Liver (tissue), 9 donors: ENCODE results near the gene SLC12A8. TPM values are rescaled to one million over a fixed set of nuclear protein-coding genes. Genes with fewer than 3 reads are reported as not detected.

Experiments
- DNase-seq: peaks from one replicate; pipeline ENCODE4 v3.0.0-alpha.2; 2017; ENCODE audit warnings: low spot score
- H3K27ac ChIP-seq, 2 donors: one replicate each; pipeline ENCODE4 v1.7.0; 2013; ENCODE audit warnings: inconsistent platforms in 2 of 2, low read length in 2 of 2, control low read depth in 1 of 2, low read depth in 1 of 2, mild to moderate bottlenecking in 1 of 2
- H3K27me3 ChIP-seq, 4 donors: one replicate each; pipeline versions ENCODE4 v1.6.1 to v1.7.0; 2013; ENCODE audit warnings: low read length in 3 of 4, inconsistent platforms in 1 of 4, mild to moderate bottlenecking in 1 of 4, moderate library complexity in 1 of 4; ENCODE audit not compliant: control insufficient read depth in 4 of 4, insufficient read depth in 4 of 4
- H3K36me3 ChIP-seq, 4 donors: one replicate each; pipeline versions ENCODE4 v1.6.1 to v1.7.0; 2013; ENCODE audit warnings: low read length in 3 of 4, mild to moderate bottlenecking in 3 of 4, low read depth in 1 of 4, moderate library complexity in 1 of 4; ENCODE audit not compliant: control insufficient read depth in 4 of 4, insufficient read depth in 3 of 4
- H3K4me1 ChIP-seq, 4 donors: one replicate each; pipeline versions ENCODE4 v1.6.1 to v1.7.0; 2013; ENCODE audit warnings: low read length in 3 of 4, mild to moderate bottlenecking in 3 of 4, moderate library complexity in 1 of 4; ENCODE audit not compliant: control insufficient read depth in 4 of 4, insufficient read depth in 4 of 4
- H3K4me3 ChIP-seq, 3 donors: one replicate each; pipeline versions ENCODE4 v1.6.1 to v1.7.0; 2013; ENCODE audit warnings: low read length in 3 of 3, control low read depth in 1 of 3, low read depth in 1 of 3, mild to moderate bottlenecking in 1 of 3
- H3K9ac ChIP-seq, 2 donors: one replicate each; pipeline ENCODE4 v1.7.0; 2013; ENCODE audit warnings: low read length in 2 of 2, mild to moderate bottlenecking in 2 of 2, moderate library complexity in 2 of 2, control low read depth in 1 of 2, low read depth in 1 of 2
- H3K9me3 ChIP-seq, 4 donors: one replicate each; pipeline versions ENCODE4 v1.6.1 to v1.7.0; 2013; ENCODE audit warnings: low read length in 3 of 4; ENCODE audit not compliant: control insufficient read depth in 4 of 4
- EGR1 ChIP-seq, 2 donors: IDR thresholded peaks; 2 replicates each; pipeline ENCODE4 v1.6.1; 2016 to 2018; ENCODE audit warnings: antibody characterized with exemption in 2 of 2, low read depth in 2 of 2
- FOXA1 ChIP-seq: IDR thresholded peaks from 2 replicates; pipeline ENCODE4 v1.6.1; 2016; ENCODE audit warnings: antibody characterized with exemption
- FOXA2 ChIP-seq: IDR thresholded peaks from 2 replicates; pipeline ENCODE4 v1.6.1; 2016; ENCODE audit warnings: antibody characterized with exemption
- HNF4G ChIP-seq: IDR thresholded peaks from 2 replicates; pipeline ENCODE4 v1.6.1; 2016; ENCODE audit warnings: antibody characterized with exemption
- JUND ChIP-seq, 2 donors: IDR thresholded peaks; 2 replicates each; pipeline ENCODE4 v1.6.1; 2016; ENCODE audit warnings: antibody characterized with exemption in 2 of 2
- NR2F2 ChIP-seq: IDR thresholded peaks from 2 replicates; pipeline ENCODE4 v1.6.1; 2016; ENCODE audit warnings: antibody characterized with exemption
- RAD21 ChIP-seq, 2 donors: IDR thresholded peaks; 2 replicates each; pipeline ENCODE4 v1.6.1; 2016; ENCODE audit warnings: antibody characterized with exemption in 2 of 2, mild to moderate bottlenecking in 2 of 2
- SP1 ChIP-seq: IDR thresholded peaks from 2 replicates; pipeline ENCODE4 v1.6.1; 2018; ENCODE audit warnings: antibody characterized with exemption, mild to moderate bottlenecking
- YY1 ChIP-seq: IDR thresholded peaks from 2 replicates; pipeline ENCODE4 v1.6.1; 2016; ENCODE audit warnings: antibody characterized with exemption, mild to moderate bottlenecking
- WGBS: extraction: QIAGEN DNeasy Blood & Tissue Kit; methylation state at CpG from one replicate; pipeline ENCODE4 v1.1.7; 2013; 5-methylcytosine and 5-hydroxymethylcytosine counted together
- polyA plus RNA-seq, 2 donors: library from polyadenylated mRNA; stranded (reverse) in 1 of 2; unstranded in 1 of 2; fragments of 200-250 nt in 1 of 2; fragments of >200 nt in 1 of 2; fragmentation: Nextera tagmentation in 1 of 2; extraction: Ambion mirVana in 1 of 2; gene quantifications; one replicate each; pipeline versions ENCODE4 v1.2.1 to v1.2.3, GENCODE V29; 2013 to 2015
- total RNA-seq, 2 donors: library from RNA; depleted of rRNA; stranded (reverse); fragments of >200 nt; gene quantifications; one replicate each; pipeline ENCODE4 v1.2.3, GENCODE V29; 2014
- TF ChIP-seq, protein P1 (sequence below): IDR thresholded peaks from 2 replicates; pipeline ENCODE4 v1.6.1; 2016; ENCODE audit warnings: antibody characterized with exemption
- TF ChIP-seq, protein P2 (sequence below): IDR thresholded peaks from 2 replicates; pipeline ENCODE4 v1.6.1; 2016; ENCODE audit warnings: antibody characterized with exemption
- TF ChIP-seq, protein P3 (sequence below): fragments of 150-350 bp; IDR thresholded peaks from 2 replicates; pipeline ENCODE4 v1.5.1; 2017; ENCODE audit warnings: improper control_type of control experiment, low read depth, low read length; ENCODE audit not compliant: missing input control
- TF ChIP-seq, protein P4 (sequence below): IDR thresholded peaks from 2 replicates; pipeline ENCODE4 v1.6.1; 2016; ENCODE audit warnings: antibody characterized with exemption
- donor health status: healthy.
- donor health status: healthy.
- donor health status: healthy.
- donor health status: healthy.
- donor health status: healthy.

Gene SLC12A8
- total and polyA plus RNA-seq, 4 donors = 2.7 to 20.3 (median 5.5) TPM

DNA sequence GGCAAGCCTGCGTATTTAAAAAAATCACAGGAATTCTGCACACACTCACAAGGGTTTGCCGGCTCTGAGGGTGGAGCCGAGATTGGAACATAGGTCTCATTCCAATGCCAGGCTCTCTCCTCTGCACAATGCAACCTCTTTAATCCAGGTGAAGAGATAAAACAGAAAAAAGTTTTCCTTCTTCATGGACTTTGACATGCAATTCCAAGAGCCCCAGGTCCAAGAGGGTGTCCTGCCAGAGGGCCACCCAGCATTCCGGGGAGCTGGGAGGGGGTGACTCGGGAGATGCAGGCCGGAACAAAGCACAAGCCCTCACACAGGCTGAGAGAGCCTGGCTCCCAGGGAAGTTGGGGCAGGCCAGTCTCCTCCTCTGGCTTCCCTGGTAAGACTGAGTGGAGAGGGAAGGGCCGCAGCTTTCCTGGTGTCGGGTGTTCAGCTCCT lies 6.7 kb upstream of the SLC12A8 start:
- WGBS = 82% methylated on average over 8 of the region's 8 CpGs
- H3K4me3 ChIP-seq = no peak overlapping the region
- H3K27ac ChIP-seq = no peak overlapping the region
- H3K9ac ChIP-seq = no peak overlapping the region
- H3K36me3 ChIP-seq = no peaks in the 10 kb centered on the region
- TF ChIP-seq, protein P1, sequence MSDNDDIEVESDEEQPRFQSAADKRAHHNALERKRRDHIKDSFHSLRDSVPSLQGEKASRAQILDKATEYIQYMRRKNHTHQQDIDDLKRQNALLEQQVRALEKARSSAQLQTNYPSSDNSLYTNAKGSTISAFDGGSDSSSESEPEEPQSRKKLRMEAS = no peak
- TF ChIP-seq, protein P2, sequence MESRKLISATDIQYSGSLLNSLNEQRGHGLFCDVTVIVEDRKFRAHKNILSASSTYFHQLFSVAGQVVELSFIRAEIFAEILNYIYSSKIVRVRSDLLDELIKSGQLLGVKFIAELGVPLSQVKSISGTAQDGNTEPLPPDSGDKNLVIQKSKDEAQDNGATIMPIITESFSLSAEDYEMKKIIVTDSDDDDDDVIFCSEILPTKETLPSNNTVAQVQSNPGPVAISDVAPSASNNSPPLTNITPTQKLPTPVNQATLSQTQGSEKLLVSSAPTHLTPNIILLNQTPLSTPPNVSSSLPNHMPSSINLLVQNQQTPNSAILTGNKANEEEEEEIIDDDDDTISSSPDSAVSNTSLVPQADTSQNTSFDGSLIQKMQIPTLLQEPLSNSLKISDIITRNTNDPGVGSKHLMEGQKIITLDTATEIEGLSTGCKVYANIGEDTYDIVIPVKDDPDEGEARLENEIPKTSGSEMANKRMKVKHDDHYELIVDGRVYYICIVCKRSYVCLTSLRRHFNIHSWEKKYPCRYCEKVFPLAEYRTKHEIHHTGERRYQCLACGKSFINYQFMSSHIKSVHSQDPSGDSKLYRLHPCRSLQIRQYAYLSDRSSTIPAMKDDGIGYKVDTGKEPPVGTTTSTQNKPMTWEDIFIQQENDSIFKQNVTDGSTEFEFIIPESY = no peak
- TF ChIP-seq NR2F2 (no peak), RAD21 (IDR thresholded peaks at IDR 0.05) (no peak)
- TF ChIP-seq, protein P3, sequence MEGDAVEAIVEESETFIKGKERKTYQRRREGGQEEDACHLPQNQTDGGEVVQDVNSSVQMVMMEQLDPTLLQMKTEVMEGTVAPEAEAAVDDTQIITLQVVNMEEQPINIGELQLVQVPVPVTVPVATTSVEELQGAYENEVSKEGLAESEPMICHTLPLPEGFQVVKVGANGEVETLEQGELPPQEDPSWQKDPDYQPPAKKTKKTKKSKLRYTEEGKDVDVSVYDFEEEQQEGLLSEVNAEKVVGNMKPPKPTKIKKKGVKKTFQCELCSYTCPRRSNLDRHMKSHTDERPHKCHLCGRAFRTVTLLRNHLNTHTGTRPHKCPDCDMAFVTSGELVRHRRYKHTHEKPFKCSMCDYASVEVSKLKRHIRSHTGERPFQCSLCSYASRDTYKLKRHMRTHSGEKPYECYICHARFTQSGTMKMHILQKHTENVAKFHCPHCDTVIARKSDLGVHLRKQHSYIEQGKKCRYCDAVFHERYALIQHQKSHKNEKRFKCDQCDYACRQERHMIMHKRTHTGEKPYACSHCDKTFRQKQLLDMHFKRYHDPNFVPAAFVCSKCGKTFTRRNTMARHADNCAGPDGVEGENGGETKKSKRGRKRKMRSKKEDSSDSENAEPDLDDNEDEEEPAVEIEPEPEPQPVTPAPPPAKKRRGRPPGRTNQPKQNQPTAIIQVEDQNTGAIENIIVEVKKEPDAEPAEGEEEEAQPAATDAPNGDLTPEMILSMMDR = no peak
- H3K4me1 ChIP-seq = no peaks in the 10 kb centered on the region
- no peaks in the 10 kb centered on the region for H3K27me3 ChIP-seq
- DNase-seq = no peak
- H3K9me3 ChIP-seq = no peaks in the 10 kb centered on the region

DNA sequence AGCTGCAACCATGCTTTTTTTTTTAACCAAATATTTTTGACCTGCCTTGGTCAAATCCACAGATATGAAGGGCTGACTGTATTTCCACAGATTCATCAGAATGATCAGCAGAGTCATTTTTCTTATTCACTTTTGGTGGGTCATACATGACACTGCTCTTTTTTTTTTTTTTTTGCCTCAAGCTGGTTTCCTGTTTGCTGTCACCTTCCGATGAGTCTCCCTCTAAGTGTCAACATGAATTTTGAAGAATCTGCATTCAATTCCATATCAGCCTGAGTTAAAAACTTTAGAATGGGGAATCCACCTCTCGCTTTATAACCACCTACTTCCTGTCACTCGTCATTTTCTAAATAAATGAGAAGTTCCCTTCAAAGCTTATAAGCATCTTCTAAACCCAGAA lies 2.2 kb upstream of the SLC12A8 start:
- no peak overlapping the region for H3K9ac ChIP-seq
- H3K9me3 ChIP-seq = no peaks in the 10 kb centered on the region
- H3K4me3 ChIP-seq = no peak overlapping the region
- H3K27me3 ChIP-seq = no peaks in the 10 kb centered on the region
- H3K27ac ChIP-seq = no peak overlapping the region
- no peaks in the 10 kb centered on the region for H3K36me3 ChIP-seq
- WGBS = 66% methylated on average over 3 of the region's 3 CpGs
- DNase-seq = no peak
- H3K4me1 ChIP-seq = peaks cover 2 to 10% (median 3%) of the 10 kb centered on the region in 4 donors
- TF ChIP-seq, protein P4, sequence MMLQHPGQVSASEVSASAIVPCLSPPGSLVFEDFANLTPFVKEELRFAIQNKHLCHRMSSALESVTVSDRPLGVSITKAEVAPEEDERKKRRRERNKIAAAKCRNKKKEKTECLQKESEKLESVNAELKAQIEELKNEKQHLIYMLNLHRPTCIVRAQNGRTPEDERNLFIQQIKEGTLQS = no peak
- TF ChIP-seq FOXA2 = no peak

DNA sequence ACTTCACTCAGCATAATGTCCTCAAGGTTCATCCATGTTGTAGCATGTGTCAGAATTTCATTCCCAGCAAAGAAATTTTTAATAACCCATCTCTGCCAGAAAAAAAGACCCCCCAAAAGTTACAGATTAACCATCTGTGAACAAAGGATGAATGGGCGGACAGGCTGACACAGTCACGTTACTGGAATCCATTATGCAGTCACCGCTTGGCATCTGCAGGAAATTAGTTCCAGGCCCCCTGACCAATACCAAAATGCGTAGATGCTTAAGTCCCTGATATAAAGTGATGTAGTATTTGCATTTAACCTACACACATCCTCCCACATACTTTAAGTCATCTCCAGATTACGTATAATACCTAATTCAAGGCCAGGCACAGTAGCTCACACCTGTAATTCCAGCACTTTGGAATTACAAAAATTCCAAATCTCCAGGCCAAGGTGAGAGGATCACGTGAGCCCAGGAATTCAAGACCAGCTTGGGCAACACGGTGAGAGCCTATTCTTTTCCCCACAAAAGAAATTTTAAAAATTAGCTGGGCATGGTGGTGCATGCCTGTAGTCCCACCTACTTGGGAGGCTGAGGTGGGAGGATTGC lies 1.5 kb upstream of the SLC12A8 start:
- Histone ChIP-seq H3K4me3 (no peak overlapping the region), H3K9me3 (no peaks in the 10 kb centered on the region), H3K36me3 (no peaks in the 10 kb centered on the region), H3K9ac (no peak overlapping the region), H3K27ac (no peak overlapping the region), H3K27me3 (no peaks in the 10 kb centered on the region), H3K4me1 (peaks cover 2 to 10% (median 3%) of the 10 kb centered on the region in 4 donors)
- TF ChIP-seq HNF4G (no peak), FOXA2 (no peak), FOXA1 (no peak), YY1 (no peak), JUND (IDR thresholded peaks at IDR 0.05) (no peak), EGR1 (IDR thresholded peaks at IDR 0.05; ENCODE audit: low read depth in 2 of 2) (no peak), SP1 (no peak)
- TF ChIP-seq, protein P1 = no peak
- no peak for DNase-seq
- WGBS = 90% methylated on average over 7 of the region's 7 CpGs
